ENCODE measurements around the gene ARSB. TPM values are rescaled to one million over a fixed set of nuclear protein-coding genes. Genes with fewer than 3 reads are reported as not detected.

ARSB gene
- total and polyA plus RNA-seq, 12 donors = 1.7 to 21.4 (median 14.1) TPM

DNA sequence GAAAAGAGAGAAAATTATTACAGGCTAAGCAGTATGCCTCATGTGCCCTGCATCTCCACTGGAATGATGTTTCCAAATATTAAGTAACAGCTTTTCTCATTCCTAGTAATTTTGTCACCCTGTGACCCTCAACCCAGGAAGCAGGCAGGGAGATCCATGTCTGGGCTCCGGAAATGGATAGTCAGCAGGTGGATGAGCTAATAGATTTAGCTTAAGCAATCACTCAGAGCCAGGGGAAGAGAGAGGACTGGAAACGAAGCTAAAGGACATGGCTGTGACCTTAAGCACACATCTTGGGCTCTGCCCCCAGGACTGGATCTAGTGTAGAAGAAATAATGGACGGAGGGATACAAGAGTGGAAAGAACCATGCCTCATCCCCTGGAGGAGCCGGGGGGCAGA is 89.5 kb downstream of the ARSB start:
- intact Hi-C loops (cut with DNase I) = loop anchor here in 5 of 10 donors (5.0 to 10.0 kb wide), 5 partner anchors 67 to 361 kb away; no protein-coding TSS in a partner anchor

GRCh38 chr5:78893940-78894677 is 91.0 kb downstream of the ARSB start:
- no peak for TF ChIP-seq CTCF (IDR thresholded peaks at IDR 0.05)
- peaks cover 0 to 19% (median 4%) of the 10 kb centered on the region in 9 donors for H3K4me1 ChIP-seq
- WGBS, 2 donors = 79 to 86% methylated on average over 4 of the region's 4 CpGs
- H3K27ac ChIP-seq = no peak overlapping the region
- no peaks in the 10 kb centered on the region for H3K27me3 ChIP-seq
- ATAC-seq = no peak
- H3K4me3 ChIP-seq = no peak overlapping the region
- H3K9me3 ChIP-seq = peaks cover 0 to 13% (median 5%) of the 10 kb centered on the region in 11 donors
- H3K36me3 ChIP-seq = no peaks in the 10 kb centered on the region
- DNase-seq = no peak
- intact Hi-C loops (cut with DNase I) = loop anchor here in 3 of 10 donors (10.0 kb wide), 3 partner anchors 71 to 359 kb away; no protein-coding TSS in a partner anchor

More for the DNA sequence above, 89.5 kb downstream of the ARSB start:
- ATAC-seq (peak in 1 of 8 donors; percentile 15), DNase-seq (no peak)
- no peaks in the 10 kb centered on the region for H3K27me3 ChIP-seq
- TF ChIP-seq CTCF (IDR thresholded peaks at IDR 0.05) = no peak
- no peaks in the 10 kb centered on the region for H3K36me3 ChIP-seq
- H3K27ac ChIP-seq = no peak overlapping the region
- H3K9me3 ChIP-seq = peaks cover 0 to 21% (median 6%) of the 10 kb centered on the region in 11 donors
- no peak overlapping the region for H3K4me3 ChIP-seq
- 75 to 79% methylated on average over 4 of the region's 4 CpGs for WGBS, 2 donors
- H3K4me1 ChIP-seq = peaks cover 0 to 11% (median 0%) of the 10 kb centered on the region in 9 donors

DNA sequence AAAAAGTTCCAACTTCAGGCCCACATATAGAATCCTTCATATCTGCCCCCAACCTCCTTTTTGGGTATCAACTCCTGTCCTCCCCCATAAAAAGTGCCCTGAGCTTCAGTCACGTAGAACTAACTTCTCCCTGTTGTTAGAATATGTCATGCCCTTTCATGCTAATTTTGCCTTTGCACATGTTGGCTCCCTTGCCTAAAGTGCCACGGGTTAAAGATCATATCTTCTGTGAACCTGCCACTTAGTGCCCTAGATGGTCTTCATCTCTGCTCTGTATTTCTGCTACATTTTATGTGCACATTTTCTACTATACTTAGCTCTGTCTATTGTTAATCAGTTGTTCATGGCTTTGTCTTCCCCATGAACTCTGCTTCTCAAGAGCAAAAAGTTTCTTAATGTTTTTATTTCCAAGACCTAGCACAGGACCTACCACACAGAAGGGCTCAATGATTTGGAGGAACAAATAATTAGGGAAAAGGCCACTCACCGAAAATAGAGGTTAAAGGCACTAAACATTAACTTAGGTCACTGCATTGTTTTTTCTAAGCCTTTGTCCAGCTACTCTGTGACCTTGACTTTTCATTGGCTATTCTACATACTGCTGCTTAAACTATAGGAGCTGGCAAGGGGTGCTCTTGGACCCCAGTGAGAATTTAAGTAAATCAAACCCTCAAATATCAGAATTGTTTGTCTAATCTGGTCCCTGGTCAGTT is 94.3 kb downstream of the ARSB start:
- H3K4me3 ChIP-seq = no peak overlapping the region
- no peak for DNase-seq
- no peaks in the 10 kb centered on the region for H3K9me3 ChIP-seq
- intact Hi-C loops (cut with DNase I) = loop anchor here in 3 of 10 donors (10.0 kb wide), 3 partner anchors 74 to 356 kb away; no protein-coding TSS in a partner anchor
- ATAC-seq = no peak
- H3K27me3 ChIP-seq = no peaks in the 10 kb centered on the region
- WGBS, 2 donors = 95 to 98% methylated on average over 3 of the region's 3 CpGs
- H3K36me3 ChIP-seq = no peaks in the 10 kb centered on the region
- peaks cover 0 to 29% (median 11%) of the 10 kb centered on the region in 9 donors for H3K4me1 ChIP-seq
- TF ChIP-seq CTCF (IDR thresholded peaks at IDR 0.05) = no peak
- no peak overlapping the region for H3K27ac ChIP-seq

DNA sequence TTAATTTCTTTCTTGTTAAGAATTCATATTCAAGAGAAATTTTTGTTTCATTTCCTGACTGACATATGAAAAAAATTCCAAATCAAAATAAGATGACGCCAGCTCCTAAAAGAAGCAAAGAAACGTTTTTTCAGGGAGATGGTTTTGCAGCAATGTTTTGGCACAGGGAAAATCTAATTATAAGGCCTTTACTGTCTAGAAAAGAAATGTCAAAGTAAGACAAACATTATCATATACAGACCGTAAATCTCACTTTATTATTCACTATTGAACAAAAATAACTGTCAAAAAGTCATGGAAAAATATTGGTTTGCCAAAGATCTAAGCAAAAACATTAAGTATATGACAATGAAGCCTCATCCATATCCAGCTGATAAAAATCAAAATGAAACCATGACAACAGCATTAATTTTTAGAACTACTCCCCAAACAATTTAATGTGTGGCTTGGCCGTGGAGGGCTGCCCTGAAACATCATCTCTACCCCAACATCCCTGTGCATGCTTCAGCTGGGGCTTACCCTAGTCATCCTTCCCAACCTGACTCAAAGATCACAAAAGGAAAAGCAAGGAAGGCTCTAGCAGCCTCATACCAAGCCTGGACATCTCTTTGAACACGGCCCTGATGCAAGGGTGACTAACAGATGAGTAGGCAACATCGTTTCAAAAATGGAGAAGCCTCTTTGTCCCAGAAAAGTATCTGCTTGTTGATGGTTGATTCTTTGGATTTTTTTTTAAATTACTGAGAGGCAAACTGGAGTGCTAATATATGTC is 95.6 kb downstream of the ARSB start:
- WGBS, 2 donors = 72 to 78% methylated on average over 6 of the region's 6 CpGs
- Histone ChIP-seq H3K36me3 (peaks cover 0 to 6% (median 0%) of the 10 kb centered on the region in 9 donors), H3K27ac (peak overlapping the region in 2 of 10 donors; percentile 19 to 21), H3K4me1 (peaks cover 0 to 24% (median 11%) of the 10 kb centered on the region in 9 donors), H3K9me3 (no peaks in the 10 kb centered on the region), H3K27me3 (no peaks in the 10 kb centered on the region), H3K4me3 (no peak overlapping the region)
- intact Hi-C loops (cut with DNase I) = loop anchor here in 4 of 10 donors (10.0 kb wide), 4 partner anchors 75 to 355 kb away; no protein-coding TSS in a partner anchor
- no peak for DNase-seq
- ATAC-seq = no peak
- no peak for TF ChIP-seq CTCF (IDR thresholded peaks at IDR 0.05)

All from heart right ventricle (tissue), 16 donors.